ENCODE data around the gene LYPD1.

LYPD1 gene

GRCh38 chr2:132646540-132647108, 23.4 kb downstream of the LYPD1 start:
- TF ChIP-seq FOXP2 (optimal IDR thresholded peaks at IDR 0.05; ENCODE audit: borderline replicate concordance, extremely low read depth, extremely low read length, insufficient read depth) (no peak), TAF1 (IDR thresholded peaks at IDR 0.05; ENCODE audit: borderline replicate concordance, insufficient read depth, low read length) (no peak), REST (IDR thresholded peaks at IDR 0.05; ENCODE audit: insufficient read depth in 1 of 2, low read depth in 2 of 2, low read length in 2 of 2) (no peak), POLR2AphosphoS5 (IDR thresholded peaks at IDR 0.05; ENCODE audit: low read depth, low read length) (no peak), SIN3A (IDR thresholded peaks at IDR 0.05; ENCODE audit: borderline replicate concordance, insufficient read depth, low read length) (no peak)

- TF ChIP-seq TAF1 (IDR thresholded peaks at IDR 0.05; ENCODE audit: borderline replicate concordance, insufficient read depth, low read length): no peak
These were observed 24.1 kb downstream of the LYPD1 start for GRCh38 chr2:132645722-132646539.

GRCh38 chr2:132645176-132645575, 24.8 kb downstream of the LYPD1 start:
- TF ChIP-seq TAF1 (IDR thresholded peaks at IDR 0.05; ENCODE audit: borderline replicate concordance, insufficient read depth, low read length) (no peak), SIN3A (IDR thresholded peaks at IDR 0.05; ENCODE audit: borderline replicate concordance, insufficient read depth, low read length) (no peak), POLR2AphosphoS5 (IDR thresholded peaks at IDR 0.05; ENCODE audit: low read depth, low read length) (no peak), REST (IDR thresholded peaks at IDR 0.05; ENCODE audit: insufficient read depth in 1 of 2, low read depth in 2 of 2, low read length in 2 of 2) (no peak), FOXP2 (optimal IDR thresholded peaks at IDR 0.05; ENCODE audit: borderline replicate concordance, extremely low read depth, extremely low read length, insufficient read depth) (no peak)

GRCh38 chr2:132642415-132642814, 27.6 kb downstream of the LYPD1 start:
- TF ChIP-seq REST (IDR thresholded peaks at IDR 0.05; ENCODE audit: insufficient read depth in 1 of 2, low read depth in 2 of 2, low read length in 2 of 2) (no peak), POLR2AphosphoS5 (IDR thresholded peaks at IDR 0.05; ENCODE audit: low read depth, low read length) (no peak), FOXP2 (optimal IDR thresholded peaks at IDR 0.05; ENCODE audit: borderline replicate concordance, extremely low read depth, extremely low read length, insufficient read depth) (no peak), TAF1 (IDR thresholded peaks at IDR 0.05; ENCODE audit: borderline replicate concordance, insufficient read depth, low read length) (no peak), SIN3A (IDR thresholded peaks at IDR 0.05; ENCODE audit: borderline replicate concordance, insufficient read depth, low read length) (no peak)

- TF ChIP-seq REST (IDR thresholded peaks at IDR 0.05; ENCODE audit: insufficient read depth in 1 of 2, low read depth in 2 of 2, low read length in 2 of 2): no peak
- no peak for TF ChIP-seq FOXP2 (optimal IDR thresholded peaks at IDR 0.05; ENCODE audit: borderline replicate concordance, extremely low read depth, extremely low read length, insufficient read depth)
- TF ChIP-seq SIN3A (IDR thresholded peaks at IDR 0.05; ENCODE audit: borderline replicate concordance, insufficient read depth, low read length): no peak
- no peak for TF ChIP-seq POLR2AphosphoS5 (IDR thresholded peaks at IDR 0.05; ENCODE audit: low read depth, low read length)
- TF ChIP-seq TAF1 (IDR thresholded peaks at IDR 0.05; ENCODE audit: borderline replicate concordance, insufficient read depth, low read length): no peak
These were observed 28.2 kb downstream of the LYPD1 start for GRCh38 chr2:132641819-132642218.

Measured in PFSK-1 (cell line).